ENCODE measurements around the gene PTK6. TPM values are rescaled to one million over a fixed set of nuclear protein-coding genes. Genes with fewer than 3 reads are reported as not detected.
"Not testable (repeated sequence)": the region's sequence is repeated elsewhere in the genome, so short reads cannot be mapped to it uniquely, and the experiment has no call there.

The PTK6 gene
- total RNA-seq, 2 experiments from 2014 or later, result 0.13 to 2.0 TPM

GRCh38 chr20:63518351-63518861 lies 18.8 kb downstream of the PTK6 start:
- intact Hi-C loops (cut with micrococcal nuclease; ENCODE audit: unreplicated experiment), result no loop called here
- Histone ChIP-seq H2AFZ (ENCODE audit: low read length) (no peak overlapping the region), H3K36me3 (ENCODE audit: insufficient read depth, low read length) (peaks cover 15% of the 10 kb centered on the region), H3K79me2 (ENCODE audit: insufficient read depth, low read depth, low read length) (no peaks in the 10 kb centered on the region; the same call in 1 of the 2 replicates), H3K4me2 (ENCODE audit: low read length) (no peak overlapping the region), H3K9me3 (ENCODE audit: low read length) (peaks cover 5% of the 10 kb centered on the region; the same call in 1 of the 2 replicates), H3K4me1 (ENCODE audit: insufficient read depth, low read length, poor library complexity, severe bottlenecking) (peaks cover 11% of the 10 kb centered on the region), H3K27ac (ENCODE audit: low read depth, low read length, poor library complexity, severe bottlenecking) (no peak overlapping the region), H3K4me3 (ENCODE audit: low read depth, low read length, poor library complexity, severe bottlenecking) (no peak overlapping the region), H4K20me1 (ENCODE audit: insufficient read depth, low read length) (no peaks in the 10 kb centered on the region), H3K9me2 (ENCODE audit: insufficient read depth, low read length) (no peaks in the 10 kb centered on the region)
- BruUV-seq (replicated peaks), result no TSS peak
- TF ChIP-seq EZH2phosphoT487 (IDR thresholded peaks at IDR 0.05; ENCODE audit: borderline replicate concordance, low read depth, low read length), result no peak
- ChIA-PET POLR2A (no interaction called here), CTCF (ENCODE audit: unreplicated experiment) (no interaction called here)
- no peak for DNase-seq (ENCODE audit: low spot score)

DNA sequence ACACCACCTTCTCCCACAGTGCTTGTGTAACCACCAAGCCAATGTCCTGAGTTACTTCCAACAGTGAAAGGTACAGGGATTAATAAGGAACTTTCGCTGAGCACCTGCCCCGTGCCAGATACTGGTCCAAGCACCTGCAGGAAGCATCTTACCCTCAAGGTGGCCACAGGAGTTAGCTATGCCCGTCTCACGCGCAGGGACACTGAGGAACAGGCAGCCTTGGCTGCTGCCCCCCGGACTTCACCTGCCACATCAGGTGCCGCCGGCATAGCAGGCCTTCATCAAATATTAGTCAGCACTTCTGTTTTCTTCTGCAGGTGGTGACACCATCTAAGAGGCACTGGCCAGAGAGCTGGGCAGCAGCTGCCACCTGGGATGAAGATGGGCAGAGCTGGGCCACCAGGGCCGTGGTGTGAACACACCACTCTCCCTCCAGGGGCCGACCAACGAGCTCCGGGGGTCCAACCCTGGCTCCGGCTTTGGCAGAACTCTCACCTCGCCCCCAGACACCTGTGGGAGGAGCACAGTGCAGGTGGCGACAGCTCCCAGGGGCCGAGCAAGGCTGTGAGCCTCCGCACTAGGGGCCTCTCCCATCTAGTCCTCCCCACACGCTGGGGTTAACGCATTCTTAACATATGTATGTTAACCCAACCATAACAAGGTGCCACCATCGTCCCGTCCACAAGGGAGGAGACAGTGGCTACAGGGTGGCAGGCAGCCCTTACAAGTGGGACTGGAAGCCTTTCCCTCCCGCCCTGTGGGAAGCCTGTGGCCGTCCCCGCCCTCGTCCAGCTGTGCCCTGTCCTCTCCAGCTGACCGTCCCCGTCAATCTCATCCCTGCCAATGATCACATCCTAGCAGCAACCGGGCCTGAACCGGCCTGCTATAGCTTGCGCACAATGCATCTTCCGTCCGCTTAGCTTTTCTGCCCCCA lies 19.5 kb downstream of the PTK6 start:
- TF ChIP-seq CTCF (conservative IDR thresholded peaks at IDR 0.05; ENCODE audit: low read length) (no peak), EZH2phosphoT487 (IDR thresholded peaks at IDR 0.05; ENCODE audit: borderline replicate concordance, low read depth, low read length) (no peak)
- Histone ChIP-seq H2AFZ (ENCODE audit: low read length) (no peak overlapping the region), H3K36me3 (ENCODE audit: insufficient read depth, low read length) (peaks cover 8% of the 10 kb centered on the region), H3K9me3 (ENCODE audit: low read length) (no peaks in the 10 kb centered on the region), H3K4me1 (ENCODE audit: insufficient read depth, low read length, poor library complexity, severe bottlenecking) (peaks cover 11% of the 10 kb centered on the region), H3K4me2 (ENCODE audit: low read length) (no peak overlapping the region), H3K9me2 (ENCODE audit: insufficient read depth, low read length) (no peaks in the 10 kb centered on the region), H4K20me1 (ENCODE audit: insufficient read depth, low read length) (no peaks in the 10 kb centered on the region), H3K27ac (ENCODE audit: low read depth, low read length, poor library complexity, severe bottlenecking) (no peak overlapping the region), H3K4me3 (ENCODE audit: low read depth, low read length, poor library complexity, severe bottlenecking) (no peak overlapping the region), H3K79me2 (ENCODE audit: insufficient read depth, low read depth, low read length) (no peaks in the 10 kb centered on the region; the same call in 1 of the 2 replicates)
- intact Hi-C loops (cut with micrococcal nuclease; ENCODE audit: unreplicated experiment), result no loop called here
- DNase-seq (ENCODE audit: low spot score), result no peak
- CTCF ChIA-PET (ENCODE audit: unreplicated experiment), result no interaction called here
- POLR2A ChIA-PET, result no interaction called here
- no TSS peak for BruUV-seq (replicated peaks)

DNA sequence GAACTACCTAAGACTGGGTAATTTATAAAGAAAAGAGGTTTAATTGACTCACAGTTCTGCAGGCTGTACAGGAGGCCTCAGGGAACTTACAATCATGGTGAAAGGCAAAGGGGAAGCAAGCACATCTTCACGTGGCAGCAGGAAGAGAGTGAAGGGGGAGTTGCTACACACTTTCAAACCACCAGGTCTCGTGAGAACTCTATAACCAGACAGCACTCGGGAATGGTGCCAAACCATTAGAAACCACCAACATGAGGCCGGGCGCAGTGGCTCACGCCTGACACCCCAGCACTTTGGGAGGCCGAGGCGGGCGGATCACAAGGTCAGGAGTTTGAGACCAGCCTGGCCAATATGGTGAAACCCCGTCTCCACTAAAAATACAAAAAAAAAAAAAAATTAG lies 22.7 kb downstream of the PTK6 start:
- BruUV-seq (replicated peaks); H3K9me2 ChIP-seq (ENCODE audit: insufficient read depth, low read length); H3K27ac ChIP-seq (ENCODE audit: low read depth, low read length, poor library complexity, severe bottlenecking); H4K20me1 ChIP-seq (ENCODE audit: insufficient read depth, low read length); H3K9me3 ChIP-seq (ENCODE audit: low read length); H2AFZ ChIP-seq (ENCODE audit: low read length); H3K4me1 ChIP-seq (ENCODE audit: insufficient read depth, low read length, poor library complexity, severe bottlenecking); H3K4me3 ChIP-seq (ENCODE audit: low read depth, low read length, poor library complexity, severe bottlenecking); CTCF ChIA-PET (ENCODE audit: unreplicated experiment); POLR2A ChIA-PET; H3K36me3 ChIP-seq (ENCODE audit: insufficient read depth, low read length); H3K4me2 ChIP-seq (ENCODE audit: low read length); DNase-seq (ENCODE audit: low spot score); H3K79me2 ChIP-seq (ENCODE audit: insufficient read depth, low read depth, low read length); intact Hi-C loops (cut with micrococcal nuclease; ENCODE audit: unreplicated experiment): not testable (repeated sequence)
